ENCODE results near the gene KY. TPM values are rescaled to one million over a fixed set of nuclear protein-coding genes. Genes with fewer than 3 reads are reported as not detected.

Gene KY, protein sequence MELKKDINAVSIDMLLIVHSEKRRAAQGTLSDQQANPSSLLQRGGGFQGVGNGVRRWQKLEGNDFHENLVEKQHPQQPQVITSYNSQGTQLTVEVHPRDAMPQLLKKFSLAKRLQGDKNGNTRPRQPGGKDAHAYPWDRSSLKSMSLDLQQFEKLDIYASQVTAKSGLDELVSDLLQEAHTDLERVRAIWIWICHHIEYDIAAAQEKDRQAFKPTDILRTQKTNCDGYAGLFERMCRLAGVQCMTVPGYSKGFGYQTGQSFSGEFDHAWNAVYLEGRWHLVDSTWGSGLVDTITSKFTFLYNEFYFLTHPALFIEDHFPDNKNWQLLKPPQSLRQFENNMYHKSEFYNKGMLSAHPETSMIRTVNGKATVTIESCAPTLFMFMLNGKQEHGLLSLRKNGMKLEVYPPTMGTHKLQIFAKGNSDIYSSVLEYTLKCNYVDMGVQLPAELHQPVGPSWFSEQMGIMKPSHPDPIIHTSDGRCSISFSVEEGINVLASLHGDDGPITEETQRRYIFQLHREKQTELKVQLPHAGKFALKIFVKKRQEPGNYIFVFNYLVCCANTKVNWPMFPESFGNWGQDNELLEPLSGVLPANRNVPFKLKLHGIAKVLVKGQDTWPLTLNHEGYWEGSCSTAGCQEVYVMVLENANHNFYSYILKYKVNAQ
- not detected in 2 replicates for total RNA-seq

DNA sequence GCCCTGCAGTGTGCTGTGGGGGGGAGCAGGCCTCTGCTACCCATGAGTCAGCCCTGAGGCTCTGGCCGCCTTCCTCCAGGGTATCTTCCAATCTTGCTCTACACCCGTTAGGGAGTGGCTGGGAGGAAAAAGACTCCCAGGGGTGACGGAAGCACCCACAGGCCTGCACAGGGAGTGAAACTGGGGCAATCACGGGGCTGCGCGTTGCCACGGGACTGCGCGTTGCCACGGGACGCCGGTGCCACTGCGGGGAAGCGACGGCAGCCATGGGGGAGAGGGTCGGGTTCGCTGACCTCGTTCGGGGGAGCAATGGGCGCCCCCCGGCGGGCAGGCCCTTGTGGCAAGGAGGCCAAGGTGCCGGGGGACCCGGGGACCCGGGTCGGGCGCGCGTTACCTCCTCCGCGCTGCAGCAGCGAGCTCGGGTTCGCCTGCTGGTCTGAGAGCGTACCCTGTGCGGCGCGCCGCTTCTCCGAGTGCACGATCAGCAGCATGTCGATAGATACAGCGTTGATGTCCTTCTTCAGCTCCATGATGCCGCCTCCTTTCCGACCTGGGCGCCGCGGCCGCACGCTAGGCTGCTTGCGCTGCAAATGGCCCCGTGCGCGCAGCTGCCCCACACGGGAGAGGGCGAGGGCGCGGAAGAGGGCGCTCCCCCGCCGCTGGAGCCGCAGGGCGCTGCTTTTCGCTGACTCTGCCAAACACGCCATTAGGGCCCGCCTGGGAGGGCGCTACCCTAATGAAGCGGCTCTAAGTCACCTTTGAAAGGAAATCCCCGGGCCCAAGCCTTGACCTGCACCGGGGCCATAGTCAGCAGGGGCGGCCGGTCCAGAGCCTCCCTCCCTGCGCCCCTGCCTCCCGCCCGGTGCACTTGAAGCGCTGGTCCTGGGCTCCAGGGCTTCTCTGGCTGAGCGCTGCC is at the start of gene KY:
TSS of gene KY (minus strand) at position 592 of the 916 bp plus-strand sequence. CDS start at position 530, 62 bp downstream.
- DNase-seq (ENCODE audit: low read depth in 2 of 2): peak in 1 of 2 donors; percentile 18

DNA sequence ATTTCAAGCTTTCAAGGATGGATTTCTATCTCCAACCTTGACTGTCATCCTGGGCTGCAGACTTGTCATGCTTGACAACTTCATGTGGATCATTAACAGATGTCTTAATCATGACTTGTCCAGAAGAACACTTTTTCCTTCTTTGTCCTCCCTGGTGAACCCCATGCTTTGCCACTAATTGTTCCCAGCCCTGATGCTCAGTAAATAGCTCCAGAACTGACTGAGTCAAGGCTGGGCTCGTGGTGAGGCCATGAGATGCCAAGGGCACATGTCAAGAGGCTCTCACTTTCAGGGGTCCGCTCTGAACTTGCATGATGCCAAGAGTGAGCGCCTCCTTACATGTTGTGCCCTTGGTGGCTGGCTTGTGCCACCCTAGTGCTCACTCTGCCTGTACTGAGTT is 48.9 kb upstream of the KY start:
- DNase-seq (ENCODE audit: low read depth in 2 of 2): no peak

DNA sequence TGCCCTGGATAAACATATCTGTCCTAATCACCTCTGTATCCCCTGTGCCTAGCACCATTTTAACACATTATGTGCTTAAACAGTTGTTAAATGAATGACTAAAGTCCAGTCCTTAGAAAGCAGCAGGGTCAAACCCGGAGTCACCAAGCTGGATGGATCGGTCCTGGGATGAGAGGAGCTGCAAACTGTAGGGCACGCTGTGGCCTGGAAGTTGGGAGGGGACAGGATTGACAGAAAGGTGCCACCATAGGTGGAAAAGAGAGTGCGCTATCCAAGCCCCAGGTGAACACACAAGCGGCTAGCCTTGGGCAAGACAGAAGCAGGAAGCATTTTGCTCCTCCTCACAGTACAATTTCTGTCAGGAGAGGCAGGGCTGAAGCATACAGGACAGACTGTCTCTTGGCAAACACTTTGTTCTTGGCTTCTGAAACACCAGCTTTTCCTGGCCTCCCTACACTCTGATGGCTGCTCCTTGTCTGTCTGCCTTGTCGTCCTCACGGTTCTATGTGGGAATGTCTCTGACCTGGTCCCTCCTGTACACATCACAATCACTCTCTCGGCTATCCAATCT is 48.4 kb upstream of the KY start:
- no peak for DNase-seq (ENCODE audit: low read depth in 2 of 2)

DNA sequence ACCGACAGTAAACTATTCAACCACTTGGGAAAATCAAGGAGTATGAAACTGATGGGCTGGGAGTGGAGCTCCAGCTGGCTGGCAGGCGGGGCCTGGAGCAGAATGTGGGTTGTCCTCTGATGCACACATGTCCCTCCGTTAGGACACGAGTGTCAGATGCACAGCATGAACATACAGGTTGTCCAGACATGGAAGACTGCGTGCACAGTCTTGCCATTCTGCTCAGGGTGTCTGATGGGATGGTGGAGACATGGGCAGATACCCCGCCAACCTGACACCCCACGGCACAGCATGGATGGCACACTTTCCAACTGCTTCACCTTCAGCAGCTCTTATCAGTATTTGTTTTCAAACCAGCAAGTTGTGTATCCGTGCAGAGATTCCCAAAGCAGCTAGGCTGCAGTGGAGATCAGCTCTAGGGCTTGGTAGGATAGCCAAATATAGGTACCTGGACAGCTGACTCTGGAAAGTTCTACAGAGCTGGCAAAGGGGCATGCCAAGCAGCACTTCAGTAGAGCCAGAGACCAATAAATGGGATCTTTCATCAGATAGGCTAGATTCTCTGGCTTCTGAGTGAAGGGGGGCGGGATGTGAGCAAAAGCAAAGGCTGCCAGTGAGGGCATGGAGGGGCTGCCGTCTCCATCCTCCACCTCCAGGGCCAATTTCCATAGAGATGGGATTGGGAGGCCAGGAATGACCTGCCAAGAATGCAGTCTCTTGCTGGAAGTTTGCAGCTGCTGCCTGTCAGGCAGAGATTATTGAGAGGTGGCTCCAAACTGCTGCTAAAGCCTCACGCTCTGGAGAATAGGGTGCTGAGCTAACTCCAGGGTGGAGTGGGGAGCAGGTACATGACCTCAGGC is 47.2 kb upstream of the KY start:
- no peak for DNase-seq (ENCODE audit: low read depth in 2 of 2)

DNA sequence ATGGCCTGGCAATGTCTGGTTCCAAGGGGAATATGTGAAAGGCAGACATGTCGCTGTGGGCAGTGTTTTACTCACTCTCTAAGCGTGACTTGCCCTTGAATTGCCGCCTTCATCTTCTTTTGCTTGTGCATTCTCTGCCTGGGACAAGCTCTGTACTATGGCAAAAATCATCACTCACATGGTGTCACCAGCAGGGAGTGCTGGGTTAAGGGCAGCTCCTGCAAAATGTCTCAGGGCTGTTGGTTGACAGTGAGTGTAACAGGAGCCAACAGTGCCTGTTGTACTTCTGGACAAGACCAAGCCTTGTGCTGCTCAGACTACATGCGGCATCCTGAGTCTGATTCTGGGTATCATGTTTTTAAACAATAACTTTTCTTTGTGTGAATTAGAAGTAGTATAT is 45.3 kb upstream of the KY start:
- DNase-seq (ENCODE audit: low read depth in 2 of 2): no peak

DNA sequence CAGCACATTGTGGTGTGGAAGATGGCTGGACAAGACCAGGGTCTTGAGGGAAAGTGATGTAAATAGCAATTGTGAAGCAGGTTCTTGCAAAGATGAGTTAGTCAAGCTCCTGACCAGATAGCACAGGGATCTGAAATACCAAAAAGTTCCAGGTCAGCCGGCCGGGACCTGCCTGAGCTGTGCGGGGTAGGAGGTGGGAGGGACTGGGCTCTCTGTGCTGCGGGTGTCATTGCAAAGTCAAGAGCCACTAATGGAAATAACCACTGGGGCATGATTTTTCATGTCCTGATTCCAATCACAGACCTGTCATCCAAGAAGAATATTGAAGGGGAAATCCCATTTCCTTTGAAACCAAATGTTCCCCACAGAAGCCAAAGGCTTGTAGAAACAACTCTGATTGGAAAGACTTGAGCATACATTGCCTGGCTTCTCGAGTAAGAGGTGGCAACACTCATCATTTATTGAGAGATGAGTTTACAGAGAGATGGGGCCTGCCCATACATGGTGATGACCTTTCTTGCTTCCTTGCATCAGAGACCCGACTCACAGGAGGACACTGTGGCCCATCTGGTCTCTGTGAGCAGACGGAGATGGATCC is 44.2 kb upstream of the KY start:
- DNase-seq (ENCODE audit: low read depth in 2 of 2): no peak

DNA sequence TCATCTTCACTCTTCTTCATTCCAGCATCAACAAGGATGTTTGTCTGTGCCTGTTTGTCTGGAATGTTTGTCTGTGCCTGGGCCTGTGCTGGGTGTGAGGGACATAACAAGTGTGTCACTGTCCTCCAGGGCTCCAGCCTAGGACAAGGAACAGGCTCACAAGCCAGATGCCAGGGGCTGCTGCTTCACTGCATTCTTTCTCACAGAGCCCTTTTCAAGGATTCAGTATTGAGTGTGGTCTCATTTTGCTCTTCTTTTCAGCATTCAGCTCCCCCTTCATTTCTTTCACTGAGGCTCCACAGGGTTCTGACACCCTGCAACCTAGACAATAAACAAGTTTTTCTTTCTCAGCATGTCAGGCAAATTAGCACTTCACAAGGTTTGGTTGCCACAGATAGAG is 43.6 kb upstream of the KY start:
- DNase-seq (ENCODE audit: low read depth in 2 of 2): no peak

DNA sequence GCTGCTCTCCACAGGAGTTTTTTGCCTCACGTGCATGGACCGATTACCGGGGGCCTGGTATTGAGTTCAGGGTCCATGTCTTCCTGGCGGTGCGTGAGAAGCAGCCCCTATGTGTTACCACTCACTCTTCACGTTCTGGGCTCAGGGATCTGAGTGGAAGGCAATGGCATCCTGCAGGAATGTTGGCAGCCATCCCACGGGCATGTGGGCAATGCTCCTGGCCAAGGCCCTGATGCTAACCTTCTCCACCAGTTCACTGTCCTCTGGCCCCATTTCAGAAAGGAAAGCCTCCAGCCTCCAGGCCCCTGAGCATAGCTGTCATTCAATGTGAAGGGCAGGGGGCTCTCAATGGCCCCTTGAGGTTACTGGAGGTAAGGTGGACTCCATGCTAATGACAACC is 43.0 kb upstream of the KY start:
- DNase-seq (ENCODE audit: low read depth in 2 of 2): no peak

DNA sequence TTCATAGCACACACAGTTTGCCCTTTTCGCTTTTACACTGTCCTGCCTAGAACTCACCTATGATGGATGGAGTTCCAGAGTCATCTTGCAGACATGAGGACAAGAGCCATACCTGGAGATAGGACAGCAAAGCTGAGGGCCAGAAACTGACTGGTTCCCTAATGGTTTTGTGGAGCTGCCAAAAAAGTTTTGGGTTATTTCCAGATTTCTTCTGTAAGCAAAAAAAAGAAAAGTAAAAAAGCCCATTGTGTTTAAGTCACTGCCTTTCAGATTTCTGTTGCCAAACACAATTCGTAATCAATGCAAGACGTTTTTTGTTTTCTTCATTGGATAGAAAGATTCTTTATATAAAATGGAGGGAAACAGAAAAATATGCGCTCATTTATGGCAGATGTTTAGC is 42.4 kb upstream of the KY start:
- DNase-seq (ENCODE audit: low read depth in 2 of 2): no peak

DNA sequence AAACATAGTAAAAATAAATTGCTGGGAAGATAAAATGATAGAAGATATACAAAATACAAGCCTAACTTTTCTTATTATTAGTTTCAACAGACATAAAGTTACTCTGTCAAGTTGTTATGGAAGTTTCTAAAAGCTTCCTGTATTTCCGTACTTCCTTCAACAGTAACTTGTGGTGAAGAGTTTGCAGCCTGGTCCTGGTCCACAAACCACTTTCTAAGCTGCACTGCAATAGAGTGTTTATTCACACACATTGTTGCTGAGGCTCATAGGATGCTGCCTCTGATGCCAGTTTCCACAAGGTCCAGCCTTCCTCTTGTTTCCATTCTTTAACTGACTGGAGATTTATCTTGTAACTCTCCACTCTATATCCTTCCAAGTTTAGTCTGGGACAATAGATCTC is 39.4 kb upstream of the KY start:
- DNase-seq (ENCODE audit: low read depth in 2 of 2): no peak

DNA sequence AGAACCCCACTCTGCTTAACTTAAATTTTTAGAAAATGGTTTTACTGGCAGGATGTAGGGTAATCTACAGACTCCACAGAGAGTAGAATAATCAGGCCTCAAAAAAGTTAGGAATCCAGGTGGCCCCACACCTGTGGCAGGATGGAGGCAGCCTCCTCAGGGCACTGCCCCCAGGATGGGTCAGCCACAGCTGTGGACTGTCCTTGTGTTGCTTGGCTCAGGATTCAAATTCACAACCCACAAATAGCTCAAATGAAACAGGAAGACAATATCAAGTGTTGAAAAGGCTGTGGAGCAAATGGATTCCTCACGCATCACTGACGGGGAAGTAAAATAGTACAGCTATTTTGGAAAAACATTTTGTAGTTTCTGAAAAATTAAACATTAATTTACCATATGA is 36.8 kb upstream of the KY start:
- no peak for DNase-seq (ENCODE audit: low read depth in 2 of 2)

DNA sequence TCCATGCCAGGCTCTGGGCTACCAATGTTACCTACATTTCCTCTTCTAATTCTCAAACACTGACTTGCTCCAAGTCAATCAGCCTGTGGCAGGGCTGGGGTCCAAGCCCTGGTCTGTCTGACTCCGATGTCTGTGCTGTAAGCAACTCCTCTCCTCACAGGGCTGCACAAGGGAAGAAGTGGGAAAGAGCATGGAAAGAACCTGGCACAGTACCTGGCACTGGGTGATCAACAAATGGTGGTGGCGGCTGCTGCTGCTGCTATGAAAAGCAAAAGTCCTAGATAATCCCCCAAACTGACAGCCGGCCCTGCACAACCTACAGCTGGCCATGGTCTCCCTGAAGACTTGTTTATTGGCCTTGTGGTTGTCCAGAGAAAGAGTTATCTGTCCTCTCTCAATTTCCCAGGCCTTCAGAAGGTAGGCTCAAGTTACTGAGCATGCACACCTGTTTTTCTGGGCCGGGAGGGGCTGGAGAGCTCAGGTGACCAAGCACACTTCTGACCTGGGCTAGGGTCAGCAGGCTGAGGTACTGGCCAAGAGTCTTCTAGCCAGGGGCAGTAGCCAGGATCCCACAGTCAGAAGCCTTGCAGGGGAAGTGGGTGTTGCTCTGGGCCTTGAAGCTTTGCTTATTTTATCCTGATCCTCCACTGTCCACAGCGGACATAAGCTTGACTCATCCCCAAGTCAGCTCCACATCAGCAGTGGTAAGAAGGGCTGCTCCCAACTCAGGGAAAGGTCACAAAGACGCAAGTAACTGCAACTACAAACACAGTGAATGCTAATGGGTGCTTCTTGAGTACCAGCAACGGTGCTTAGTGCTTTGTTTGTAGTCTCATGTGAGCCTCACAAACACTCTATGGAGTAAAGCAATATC is 35.3 kb upstream of the KY start:
- no peak for DNase-seq (ENCODE audit: low read depth in 2 of 2)

DNA sequence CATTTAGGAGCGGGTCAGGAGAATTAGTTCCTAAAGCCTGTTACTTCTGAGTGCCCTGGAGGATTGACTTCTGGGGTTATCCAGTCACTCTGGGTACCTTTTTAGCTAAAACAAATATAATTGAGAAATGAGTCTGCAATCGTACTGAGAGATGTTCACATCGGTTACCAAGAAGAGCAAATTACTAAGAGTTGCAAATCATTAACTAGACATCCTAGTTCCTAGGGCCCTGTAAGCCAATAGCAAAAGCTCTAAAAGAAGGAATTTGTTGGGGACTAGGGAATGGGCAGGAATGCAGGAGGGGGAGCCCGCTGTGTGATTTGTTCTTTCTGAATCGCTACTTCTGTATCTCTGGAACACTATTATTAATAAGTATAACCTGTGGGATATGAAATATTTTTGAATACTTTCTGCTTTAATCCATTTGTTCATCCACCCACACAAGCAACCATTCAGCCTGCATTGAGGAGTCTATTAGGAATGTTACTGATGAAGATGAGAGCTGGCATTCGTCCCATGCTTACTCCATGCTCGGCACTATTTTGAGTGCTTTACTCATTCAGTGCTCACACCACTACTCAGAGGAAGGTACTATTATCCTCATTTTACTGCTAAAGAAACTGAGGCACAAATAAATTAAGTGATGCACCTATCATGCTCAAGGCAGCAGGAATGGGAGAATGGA is 31.5 kb upstream of the KY start:
- no peak for DNase-seq (ENCODE audit: low read depth in 2 of 2)

DNA sequence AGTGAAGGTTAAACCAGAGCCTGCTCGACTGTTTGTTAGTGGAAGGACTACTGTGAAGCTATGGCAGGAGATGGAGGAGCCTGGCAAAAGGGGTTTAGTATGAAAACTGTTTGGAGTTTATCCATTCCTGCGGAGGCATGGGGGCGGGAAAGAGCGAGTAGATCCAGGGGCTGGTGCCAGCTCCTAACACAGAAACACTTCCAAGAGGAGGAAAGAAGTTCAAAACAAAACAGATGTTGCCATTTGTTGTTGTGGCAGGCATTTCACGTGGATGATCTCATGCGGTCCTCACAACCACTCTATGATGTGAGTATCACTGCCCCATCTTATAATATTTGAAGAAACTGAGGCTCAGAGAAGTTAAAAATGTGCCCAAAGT is 30.7 kb upstream of the KY start:
- no peak for DNase-seq (ENCODE audit: low read depth in 2 of 2)

DNA sequence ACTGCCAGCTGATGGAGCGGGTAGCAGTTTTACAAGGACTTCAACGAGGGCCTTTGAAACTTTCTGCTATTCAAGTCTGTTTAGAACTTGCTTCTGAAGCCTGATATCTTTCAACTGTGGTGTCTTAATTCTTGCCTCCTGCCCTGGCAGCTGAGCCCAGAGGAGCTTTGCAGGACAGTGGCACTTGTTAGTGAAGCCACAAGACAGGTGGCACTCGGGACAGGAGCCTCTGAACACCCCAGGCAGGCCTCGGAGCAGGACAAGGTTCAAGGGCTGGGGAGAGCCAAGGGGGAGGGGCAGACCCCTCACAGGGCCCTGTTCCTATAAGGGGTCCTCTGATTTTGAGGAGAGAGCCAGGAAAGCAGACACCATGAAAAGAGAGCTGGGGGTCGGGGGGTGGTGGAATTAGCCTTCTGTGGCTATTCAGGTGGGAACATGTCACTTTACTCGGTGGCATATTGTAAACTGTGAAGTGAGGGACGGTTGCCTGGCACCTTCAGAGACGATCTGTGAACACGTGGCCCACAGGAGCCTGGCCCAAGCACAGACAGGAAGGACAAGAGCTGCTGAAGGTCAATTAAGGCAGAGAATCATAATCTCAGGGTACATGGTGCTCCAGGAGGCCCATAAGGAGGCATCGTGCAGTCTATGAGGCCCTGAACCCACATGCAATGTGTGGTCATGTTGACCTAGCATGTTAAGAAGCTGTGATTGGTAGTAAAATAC is 30.1 kb upstream of the KY start:
- no peak for DNase-seq (ENCODE audit: low read depth in 2 of 2)

DNA sequence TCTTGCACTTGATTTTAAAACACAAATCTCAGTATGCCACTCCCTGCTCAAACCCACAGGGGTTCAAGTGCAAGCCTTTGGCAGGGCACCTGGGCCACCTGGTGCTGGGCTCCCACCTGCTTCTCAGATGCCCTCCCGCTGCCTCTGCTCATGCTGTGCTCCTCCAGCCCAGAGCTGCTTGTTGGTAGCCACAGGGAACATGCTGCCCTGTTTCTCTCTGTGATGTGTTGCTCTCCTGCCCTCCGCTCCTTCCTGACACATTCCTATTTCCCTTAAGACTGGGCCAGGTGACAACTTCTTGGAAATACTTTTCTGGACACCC is 27.1 kb upstream of the KY start:
- no peak for DNase-seq (ENCODE audit: low read depth in 2 of 2)

DNA sequence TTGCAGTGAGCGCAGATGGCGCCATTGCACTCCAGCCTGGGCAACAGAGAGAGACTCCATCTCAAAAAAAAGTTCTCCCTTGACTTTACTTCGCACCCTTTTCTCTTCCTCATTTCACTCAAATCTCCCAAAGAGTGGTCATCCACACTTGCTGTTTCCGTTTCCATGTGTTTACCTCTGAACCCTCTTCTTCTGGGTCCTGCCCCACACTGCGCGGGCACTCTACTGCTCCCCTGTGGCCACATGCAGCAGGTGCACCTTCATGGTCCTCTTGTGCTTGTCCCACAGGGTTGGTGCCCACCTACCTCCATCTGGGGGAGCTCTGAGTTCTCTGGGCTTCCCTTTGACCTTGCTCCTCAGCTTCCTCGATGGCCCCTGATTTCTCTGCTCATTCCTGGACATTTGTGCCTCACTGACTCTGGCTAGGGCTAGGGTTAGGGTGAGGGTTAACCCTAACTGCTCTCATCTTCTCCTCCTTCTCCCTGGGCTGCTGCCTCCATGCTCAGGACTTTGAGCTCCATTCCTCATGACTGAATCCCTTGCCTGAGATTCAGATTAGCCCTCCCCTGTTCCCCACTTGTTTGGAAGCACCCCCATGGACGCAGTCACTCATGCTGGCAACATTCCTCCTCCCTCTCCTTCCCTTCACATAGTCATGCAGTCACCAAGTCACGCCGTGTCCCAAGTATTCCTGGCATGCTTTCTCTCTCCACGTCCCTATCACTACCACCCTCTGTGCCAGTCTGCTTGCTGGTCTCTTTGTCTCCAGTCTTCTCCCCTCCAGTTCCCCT is 26.6 kb upstream of the KY start:
- peak in 1 of 2 donors; percentile 17 for DNase-seq (ENCODE audit: low read depth in 2 of 2)
